ENCODE data around the gene PPP3R1. TPM values are rescaled to one million over a fixed set of nuclear protein-coding genes. Genes with fewer than 3 reads are reported as not detected.

PPP3R1 gene
- total and polyA plus RNA-seq, 2 of the 8 experiments (the other 6 are each of a cell fraction or from before 2014, with no cell fraction given), result 9.3 to 85.1 TPM

DNA sequence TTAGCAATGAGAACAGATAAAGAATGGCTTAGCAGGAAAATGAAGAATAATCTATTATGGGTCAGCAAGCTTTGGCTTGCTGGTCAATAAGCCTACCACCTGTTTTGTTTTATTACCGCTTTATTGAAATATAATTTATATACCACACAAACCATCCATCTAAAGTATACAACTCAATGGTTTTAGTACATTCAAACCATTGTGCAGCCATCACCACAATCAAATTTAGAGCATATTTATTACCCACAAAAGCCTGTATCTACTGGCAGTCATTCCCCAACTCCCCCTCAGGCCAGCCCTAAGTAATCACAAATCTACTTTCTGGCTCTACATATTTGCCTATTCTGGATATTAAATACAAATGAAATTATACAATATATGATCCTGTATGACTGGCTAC lies 17.2 kb downstream of the PPP3R1 start (continued):
- no peak for TF ChIP-seq TAF1 (IDR thresholded peaks at IDR 0.05; ENCODE audit: low read depth, low read length)
- no peak for TF ChIP-seq HDAC6 (IDR thresholded peaks at IDR 0.05; ENCODE audit: low read depth, low read length)

Measured in H1 (cell line).